Panc1 (cell line): ENCODE results near the gene PSMD6. TPM values are rescaled to one million over a fixed set of nuclear protein-coding genes. Genes with fewer than 3 reads are reported as not detected.

Experiments used
- ATAC-seq: fragments of 200-7000 bp; cut with Tn5 transposase; 2 replicates; pipeline ENCODE4 v1.9.1; 2020; ENCODE audit warnings: mild to moderate bottlenecking, moderate library complexity
- BruUV-seq: library from RNA; stranded (reverse); fragments of 400-500 nt; replicated peaks from 2 replicates; lab custom pipeline; 2021; lab: Mats Ljungman, UMichigan
- CTCF ChIA-PET: fragments of 300-600 bp; sonication (Branson Sonifier 250); formaldehyde crosslinking; loops from one replicate; lab custom pipeline; 2022; ENCODE audit warnings: antibody characterized with exemption; lab: Charles Lee
- POLR2A ChIA-PET: fragments of 300-600 bp; sonication (Branson Sonifier 250); formaldehyde crosslinking; loops from one replicate; lab custom pipeline; 2022; ENCODE audit warnings: antibody characterized with exemption; lab: Charles Lee
- DNase-seq: peaks from one replicate; pipeline ENCODE4 v3.0.0-alpha.2; 2010; ENCODE audit warnings: low read depth, low spot score
- H3K27ac ChIP-seq: 2 replicates; pipeline ENCODE4 v1.5.1; 2011; ENCODE audit warnings: mild to moderate bottlenecking, low read length, inconsistent platforms
- H3K27me3 ChIP-seq: fragments of 200-500 bp; sonication (Bioruptor generic); 2 replicates; pipeline ENCODE4 v1.6.0; 2014; ENCODE audit warnings: low read length, inconsistent platforms; ENCODE audit not compliant: control insufficient read depth, insufficient read depth
- H3K36me3 ChIP-seq: fragments of 200-500 bp; sonication (Bioruptor generic); 2 replicates; pipeline ENCODE4 v1.5.1; 2014; ENCODE audit warnings: inconsistent platforms, mild to moderate bottlenecking, low read length, moderate library complexity; ENCODE audit not compliant: control insufficient read depth, insufficient read depth
- H3K4me1 ChIP-seq: 2 replicates; pipeline ENCODE4 v1.5.1; 2011; ENCODE audit warnings: inconsistent platforms, mild to moderate bottlenecking, low read length, moderate library complexity; ENCODE audit not compliant: control insufficient read depth, insufficient read depth
- H3K4me3 ChIP-seq, 2 experiments: 2 replicates each; pipeline ENCODE4 v1.5.1; 2011 to 2012; ENCODE audit warnings: low read depth in 2 of 2, low read length in 2 of 2, mild to moderate bottlenecking in 2 of 2, inconsistent platforms in 1 of 2, moderate library complexity in 1 of 2
- H3K9me3 ChIP-seq: fragments of 200-500 bp; sonication (Bioruptor generic); 2 replicates; pipeline ENCODE4 v1.5.1; 2014; ENCODE audit warnings: low read depth, mild to moderate bottlenecking, inconsistent platforms, low read length, moderate library complexity; ENCODE audit not compliant: control insufficient read depth, insufficient read depth
- POLR2AphosphoS5 ChIP-seq: IDR thresholded peaks from 2 replicates; pipeline ENCODE4 v1.6.1; 2012; ENCODE audit warnings: mild to moderate bottlenecking, low read depth, low read length, moderate library complexity
- SIN3A ChIP-seq: IDR thresholded peaks from 2 replicates; pipeline ENCODE4 v1.6.1; 2012; ENCODE audit warnings: low read depth, mild to moderate bottlenecking, low read length, moderate library complexity, borderline replicate concordance; ENCODE audit not compliant: insufficient read depth
- TCF7L2 ChIP-seq: IDR thresholded peaks from 2 replicates; pipeline ENCODE4 v1.6.1; 2011; ENCODE audit warnings: mild to moderate bottlenecking, low read depth, low read length, inconsistent platforms
- in situ Hi-C: cut with HindIII; loops from 2 replicates; pipeline ENCODE4 v1.10.0; 2016; ENCODE audit warnings: low sequenced_read_pairs, low pct_unique_long_range_greater_than_20kb
- intact Hi-C: fragments of 100-400 bp; cut with micrococcal nuclease; formaldehyde crosslinking; loops from one replicate; pipeline ENCODE4 v1.10.0; 2022; ENCODE audit not compliant: unreplicated experiment
- total RNA-seq: library from RNA; stranded (reverse); gene quantifications from one replicate; pipeline ENCODE4 v1.2.1, GENCODE V29; 2021; ENCODE audit not compliant: unreplicated experiment
- TF ChIP-seq, protein P1 (sequence below), 2 experiments: IDR thresholded peaks; 2 replicates each; pipeline ENCODE4 v1.6.1; 2011 to 2012; ENCODE audit warnings: low read depth in 2 of 2, control low read depth in 1 of 2, low read length in 1 of 2, mild to moderate bottlenecking in 1 of 2, moderate library complexity in 1 of 2; ENCODE audit not compliant: insufficient read depth in 1 of 2
- TF ChIP-seq, protein P2 (sequence below): fragments of 450-650 bp; IDR thresholded peaks from 2 replicates; pipeline ENCODE4 v1.5.1; 2017; ENCODE audit warnings: mild to moderate bottlenecking

The PSMD6 gene
- total RNA-seq, 1 experiment from 2014 or later, result 55.6 TPM

DNA sequence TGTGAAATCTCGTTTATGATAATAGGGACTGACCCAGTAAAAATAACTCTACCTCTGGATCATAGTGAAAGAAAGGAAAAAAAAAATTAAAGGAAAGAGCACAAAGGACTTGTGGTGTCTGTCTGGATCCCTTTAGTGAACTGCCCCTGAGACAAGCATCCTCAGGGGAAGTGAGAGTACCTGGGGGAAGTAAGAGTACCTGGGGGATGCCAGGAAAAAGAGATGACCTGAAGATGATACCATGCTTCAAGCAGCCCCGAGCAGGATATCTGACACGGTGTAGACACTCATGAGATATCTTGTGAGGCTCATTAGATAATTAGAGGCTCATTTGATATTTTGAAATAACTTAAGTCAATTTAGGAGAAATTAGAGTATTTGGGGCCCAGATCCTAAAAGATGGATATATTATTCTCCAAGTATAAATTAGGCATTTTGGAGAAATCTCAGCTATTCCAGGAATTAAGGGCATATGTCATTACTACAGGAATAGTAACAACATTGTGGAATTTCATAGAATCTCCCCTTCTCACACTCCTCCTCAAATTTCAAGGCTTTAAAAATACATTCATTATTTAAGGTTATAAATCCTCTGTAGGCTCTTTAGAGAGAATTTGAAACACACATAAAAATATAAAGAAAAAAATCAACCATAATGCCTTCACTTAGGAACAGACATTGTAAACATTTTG lies 36.3 kb upstream of the PSMD6 start:
- intact Hi-C loops (no loop called here), in situ Hi-C loops (no loop called here)
- Histone ChIP-seq H3K4me3 (no peak overlapping the region), H3K27ac (no peak overlapping the region), H3K4me1 (no peaks in the 10 kb centered on the region), H3K36me3 (no peaks in the 10 kb centered on the region), H3K27me3 (no peaks in the 10 kb centered on the region), H3K9me3 (no peaks in the 10 kb centered on the region)
- no peak for DNase-seq
- ATAC-seq, result no peak
- POLR2A ChIA-PET, result no interaction called here
- CTCF ChIA-PET, result no interaction called here
- no TSS peak for BruUV-seq
- TF ChIP-seq, protein P1, sequence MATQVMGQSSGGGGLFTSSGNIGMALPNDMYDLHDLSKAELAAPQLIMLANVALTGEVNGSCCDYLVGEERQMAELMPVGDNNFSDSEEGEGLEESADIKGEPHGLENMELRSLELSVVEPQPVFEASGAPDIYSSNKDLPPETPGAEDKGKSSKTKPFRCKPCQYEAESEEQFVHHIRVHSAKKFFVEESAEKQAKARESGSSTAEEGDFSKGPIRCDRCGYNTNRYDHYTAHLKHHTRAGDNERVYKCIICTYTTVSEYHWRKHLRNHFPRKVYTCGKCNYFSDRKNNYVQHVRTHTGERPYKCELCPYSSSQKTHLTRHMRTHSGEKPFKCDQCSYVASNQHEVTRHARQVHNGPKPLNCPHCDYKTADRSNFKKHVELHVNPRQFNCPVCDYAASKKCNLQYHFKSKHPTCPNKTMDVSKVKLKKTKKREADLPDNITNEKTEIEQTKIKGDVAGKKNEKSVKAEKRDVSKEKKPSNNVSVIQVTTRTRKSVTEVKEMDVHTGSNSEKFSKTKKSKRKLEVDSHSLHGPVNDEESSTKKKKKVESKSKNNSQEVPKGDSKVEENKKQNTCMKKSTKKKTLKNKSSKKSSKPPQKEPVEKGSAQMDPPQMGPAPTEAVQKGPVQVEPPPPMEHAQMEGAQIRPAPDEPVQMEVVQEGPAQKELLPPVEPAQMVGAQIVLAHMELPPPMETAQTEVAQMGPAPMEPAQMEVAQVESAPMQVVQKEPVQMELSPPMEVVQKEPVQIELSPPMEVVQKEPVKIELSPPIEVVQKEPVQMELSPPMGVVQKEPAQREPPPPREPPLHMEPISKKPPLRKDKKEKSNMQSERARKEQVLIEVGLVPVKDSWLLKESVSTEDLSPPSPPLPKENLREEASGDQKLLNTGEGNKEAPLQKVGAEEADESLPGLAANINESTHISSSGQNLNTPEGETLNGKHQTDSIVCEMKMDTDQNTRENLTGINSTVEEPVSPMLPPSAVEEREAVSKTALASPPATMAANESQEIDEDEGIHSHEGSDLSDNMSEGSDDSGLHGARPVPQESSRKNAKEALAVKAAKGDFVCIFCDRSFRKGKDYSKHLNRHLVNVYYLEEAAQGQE (IDR thresholded peaks at IDR 0.05; ENCODE audit: insufficient read depth in 1 of 2, low read depth in 2 of 2, low read length in 1 of 2), result no peak
- TF ChIP-seq POLR2AphosphoS5, result no peak

DNA sequence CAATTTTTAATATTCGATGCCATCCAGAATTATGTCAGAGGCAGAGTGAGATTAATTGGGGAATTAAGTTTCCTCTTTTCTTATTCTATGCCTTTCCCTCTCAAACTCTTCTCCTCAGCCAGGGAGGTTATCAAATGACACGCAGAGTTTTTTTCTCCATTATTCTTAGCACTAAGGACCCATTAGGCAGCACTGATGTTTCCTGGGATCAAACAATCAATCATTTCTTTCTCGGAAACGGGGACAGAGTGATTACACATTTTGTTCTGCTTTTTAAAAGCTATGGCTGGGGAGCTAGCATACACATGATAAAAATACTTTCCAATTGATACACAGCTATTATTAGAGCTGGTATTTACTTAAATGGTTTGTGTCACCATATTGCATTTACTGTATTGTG lies 35.3 kb upstream of the PSMD6 start:
- ChIA-PET CTCF (interaction anchor here (0.6 kb wide), 1 partner anchor 471 kb away, joined by 22 read pairs; no protein-coding TSS in a partner anchor), POLR2A (no interaction called here)
- TF ChIP-seq, protein P2, sequence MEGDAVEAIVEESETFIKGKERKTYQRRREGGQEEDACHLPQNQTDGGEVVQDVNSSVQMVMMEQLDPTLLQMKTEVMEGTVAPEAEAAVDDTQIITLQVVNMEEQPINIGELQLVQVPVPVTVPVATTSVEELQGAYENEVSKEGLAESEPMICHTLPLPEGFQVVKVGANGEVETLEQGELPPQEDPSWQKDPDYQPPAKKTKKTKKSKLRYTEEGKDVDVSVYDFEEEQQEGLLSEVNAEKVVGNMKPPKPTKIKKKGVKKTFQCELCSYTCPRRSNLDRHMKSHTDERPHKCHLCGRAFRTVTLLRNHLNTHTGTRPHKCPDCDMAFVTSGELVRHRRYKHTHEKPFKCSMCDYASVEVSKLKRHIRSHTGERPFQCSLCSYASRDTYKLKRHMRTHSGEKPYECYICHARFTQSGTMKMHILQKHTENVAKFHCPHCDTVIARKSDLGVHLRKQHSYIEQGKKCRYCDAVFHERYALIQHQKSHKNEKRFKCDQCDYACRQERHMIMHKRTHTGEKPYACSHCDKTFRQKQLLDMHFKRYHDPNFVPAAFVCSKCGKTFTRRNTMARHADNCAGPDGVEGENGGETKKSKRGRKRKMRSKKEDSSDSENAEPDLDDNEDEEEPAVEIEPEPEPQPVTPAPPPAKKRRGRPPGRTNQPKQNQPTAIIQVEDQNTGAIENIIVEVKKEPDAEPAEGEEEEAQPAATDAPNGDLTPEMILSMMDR, result no peak
- TF ChIP-seq POLR2AphosphoS5 (no peak), SIN3A (no peak), TCF7L2 (no peak)
- TF ChIP-seq, protein P1 (IDR thresholded peaks at IDR 0.05; ENCODE audit: insufficient read depth in 1 of 2, low read depth in 2 of 2, low read length in 1 of 2), result no peak
- H3K4me3 ChIP-seq, result no peak overlapping the region
- ATAC-seq, result no peak
- intact Hi-C loops, result no loop called here
- DNase-seq, result no peak
- H3K27ac ChIP-seq, result no peak overlapping the region
- H3K4me1 ChIP-seq, result no peaks in the 10 kb centered on the region
- H3K27me3 ChIP-seq, result no peaks in the 10 kb centered on the region
- in situ Hi-C loops, result no loop called here
- H3K9me3 ChIP-seq, result no peaks in the 10 kb centered on the region
- BruUV-seq, result no TSS peak
- H3K36me3 ChIP-seq, result no peaks in the 10 kb centered on the region
